HG03097 (cell line): ENCODE measurements around the gene RBBP5.

Experiments
- ATAC-seq: cut with Tn5 transposase; IDR thresholded peaks from one replicate; pipeline ENCODE4 v1.9.1; 2021; ENCODE audit not compliant: unreplicated experiment, low FRiP score

Gene RBBP5

DNA sequence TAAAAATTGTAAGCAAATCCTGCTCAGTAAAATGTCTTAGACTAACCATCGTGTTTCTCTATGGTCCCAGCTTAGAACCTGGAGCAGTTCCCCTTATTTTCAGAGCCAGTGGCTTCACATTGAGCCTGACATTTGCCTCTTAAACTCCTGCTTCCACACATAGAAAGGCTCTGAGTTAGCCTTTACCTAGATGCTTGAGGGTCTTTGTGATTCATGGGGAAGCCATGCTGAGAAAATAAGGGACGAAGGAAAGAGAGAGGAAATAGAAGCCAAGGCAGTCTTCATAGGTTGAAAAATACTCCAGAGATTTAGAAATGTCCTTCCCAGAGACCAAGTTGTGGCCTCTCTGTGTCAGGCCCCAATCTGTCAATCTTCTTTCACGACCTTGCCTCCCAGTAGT lies 16.1 kb upstream of the RBBP5 start:
- no peak for ATAC-seq

DNA sequence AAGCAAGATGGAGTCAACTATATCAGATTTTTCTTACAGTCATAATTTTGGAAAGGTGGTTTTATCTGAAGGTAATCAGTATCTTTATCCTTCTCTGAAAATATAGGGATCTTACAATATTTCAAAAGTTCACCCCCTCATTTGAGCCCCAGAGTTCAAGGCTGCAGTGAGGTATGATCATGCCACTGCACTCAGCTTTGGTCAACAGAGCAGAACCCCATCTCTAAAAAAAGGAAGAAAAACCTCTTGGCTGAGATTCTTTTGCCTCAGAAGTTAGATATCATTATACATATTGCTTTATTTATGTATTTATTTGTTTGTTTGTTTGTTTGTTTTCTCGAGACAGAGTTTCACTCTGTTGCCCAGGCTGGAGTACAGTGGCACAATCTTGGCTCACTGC lies 11.5 kb upstream of the RBBP5 start:
- ATAC-seq = no peak

DNA sequence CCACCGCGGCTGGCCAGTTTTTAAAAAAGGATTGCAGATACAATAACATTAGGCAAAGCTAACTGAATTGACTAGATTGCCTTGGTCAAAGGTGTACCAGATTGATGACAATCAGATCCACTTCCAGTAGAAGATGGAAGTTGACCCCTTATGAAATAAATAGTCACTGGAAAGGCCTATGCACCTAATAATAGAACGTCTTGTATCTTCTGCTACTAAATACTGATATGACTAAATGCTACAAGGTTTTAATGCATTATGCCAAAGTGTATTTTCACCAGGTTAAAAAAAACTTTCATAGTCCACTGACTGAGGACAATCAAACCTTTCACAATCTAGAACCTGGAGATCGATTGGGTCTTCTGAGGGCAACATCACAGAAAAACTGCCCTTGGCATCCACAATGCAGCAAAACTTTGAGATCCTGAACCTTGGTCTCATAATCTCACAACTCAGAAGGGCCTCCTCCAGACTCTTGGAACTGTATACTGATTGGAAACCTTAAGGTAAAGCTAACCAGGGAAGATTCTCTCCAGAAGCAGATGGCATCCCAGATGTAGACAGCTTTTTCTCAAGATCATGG lies 7.8 kb upstream of the RBBP5 start:
- no peak for ATAC-seq

DNA sequence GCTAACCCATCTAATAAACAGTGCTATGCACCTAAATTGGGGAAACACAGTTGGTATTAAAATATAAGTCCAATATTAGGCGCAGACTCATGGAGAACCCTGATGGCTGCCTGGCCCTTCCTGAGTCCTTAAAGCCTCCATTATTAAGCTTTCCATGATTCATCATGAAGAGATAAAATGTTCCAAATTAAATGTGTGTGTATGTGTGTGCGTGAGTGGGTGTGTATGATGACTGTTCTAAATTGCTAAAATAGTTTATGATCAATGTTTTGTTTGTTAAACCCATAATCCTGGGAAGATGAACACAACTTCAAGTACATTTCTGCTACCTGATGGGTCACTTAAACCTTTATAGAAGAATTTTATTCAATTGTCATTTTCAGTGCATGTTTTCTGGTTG lies 6.3 kb upstream of the RBBP5 start:
- no peak for ATAC-seq

DNA sequence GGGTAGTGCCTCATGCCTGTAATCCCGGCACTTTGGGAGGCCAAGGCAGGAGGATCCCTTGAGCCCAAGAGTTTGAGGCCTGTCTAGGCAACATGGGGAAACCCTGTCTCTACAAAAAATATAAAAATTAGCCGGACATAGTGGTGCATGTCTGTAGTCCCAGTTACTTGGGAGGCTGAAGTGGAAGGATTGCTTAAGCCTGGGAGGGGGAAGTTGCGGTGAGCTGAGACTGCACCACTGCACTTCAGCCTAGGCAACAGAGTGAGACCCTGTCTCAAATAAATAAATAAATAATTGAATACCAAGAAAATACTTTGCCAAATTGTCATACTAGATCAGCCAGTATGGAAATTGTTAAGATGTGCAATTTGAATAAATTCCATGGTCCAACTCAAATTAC lies 5.9 kb upstream of the RBBP5 start:
- no peak for ATAC-seq

DNA sequence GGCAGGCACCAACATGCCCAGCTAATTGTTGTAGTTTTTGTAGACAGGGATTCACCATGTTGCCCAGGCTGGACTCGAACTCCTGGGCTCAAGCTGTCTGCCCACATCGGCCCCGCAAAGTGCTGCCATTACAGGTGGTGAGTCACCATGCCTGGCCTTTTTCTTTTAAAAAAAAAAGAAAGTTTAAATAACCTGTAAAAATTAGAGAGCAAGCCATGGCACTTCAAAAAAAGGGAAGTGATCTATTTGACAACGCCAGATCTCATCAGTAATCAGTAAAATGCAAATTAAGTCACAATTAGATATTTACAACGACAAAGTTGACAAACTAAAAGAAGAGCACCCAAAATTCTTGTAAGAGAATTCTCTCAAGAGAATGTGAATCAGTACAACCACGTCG lies 2.9 kb upstream of the RBBP5 start:
- ATAC-seq = no peak

DNA sequence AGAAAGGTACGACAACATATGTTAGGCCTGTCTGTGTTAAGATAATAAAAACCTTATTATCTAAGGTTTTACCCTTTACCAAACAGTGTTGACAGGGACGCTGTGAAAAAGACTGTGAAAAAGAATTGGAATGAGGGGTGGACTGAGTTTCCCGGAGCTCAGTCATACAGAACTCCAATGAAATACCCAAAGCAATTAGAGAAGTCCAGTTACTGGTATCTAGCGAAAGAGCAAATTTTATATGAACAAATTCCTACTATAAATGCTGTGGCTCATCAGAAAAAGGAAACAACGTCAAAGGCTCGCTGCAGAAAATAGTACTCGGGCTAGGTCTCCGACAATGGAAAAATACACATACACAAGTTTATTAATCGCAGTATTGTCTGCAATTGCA lies 708 bp upstream of the RBBP5 start:
- no peak for ATAC-seq

DNA sequence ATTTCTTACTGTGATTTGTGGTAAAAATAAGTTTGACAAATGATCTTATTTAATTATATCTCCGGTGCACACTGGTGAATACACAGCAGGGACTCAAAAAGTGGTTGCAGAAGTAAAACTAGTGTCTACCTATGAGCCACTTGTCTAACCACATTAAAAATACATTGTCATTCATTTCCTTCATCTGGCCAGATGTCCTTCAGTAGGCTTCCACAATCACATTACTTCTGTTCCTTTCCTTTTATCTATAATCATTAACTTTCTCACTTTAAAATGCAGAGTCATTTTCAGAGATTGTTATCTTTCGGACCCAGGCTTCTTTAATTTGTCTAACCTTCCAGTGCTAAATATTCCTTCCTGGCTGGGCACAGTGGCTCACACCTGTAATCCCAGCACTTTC lies 3.0 kb downstream of the RBBP5 start:
- ATAC-seq = no peak

DNA sequence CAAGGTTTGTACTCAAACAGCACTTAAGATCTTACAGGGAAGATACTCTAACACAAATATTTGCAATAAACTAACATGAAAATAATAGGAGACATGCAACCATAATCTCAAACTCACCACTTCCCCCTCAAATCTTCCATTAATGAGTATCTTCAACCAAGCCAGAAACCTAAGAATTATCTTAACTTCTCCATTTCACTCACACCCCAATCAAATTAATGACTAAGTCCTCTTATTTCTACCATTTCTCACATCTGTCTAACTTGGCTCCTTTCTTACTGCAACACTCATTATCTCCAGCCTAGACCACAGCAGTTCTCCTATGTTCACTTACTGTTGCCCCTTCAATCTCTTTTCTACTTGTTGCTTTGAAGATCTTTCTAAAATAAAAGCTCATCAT lies 10.4 kb downstream of the RBBP5 start:
- no peak for ATAC-seq

DNA sequence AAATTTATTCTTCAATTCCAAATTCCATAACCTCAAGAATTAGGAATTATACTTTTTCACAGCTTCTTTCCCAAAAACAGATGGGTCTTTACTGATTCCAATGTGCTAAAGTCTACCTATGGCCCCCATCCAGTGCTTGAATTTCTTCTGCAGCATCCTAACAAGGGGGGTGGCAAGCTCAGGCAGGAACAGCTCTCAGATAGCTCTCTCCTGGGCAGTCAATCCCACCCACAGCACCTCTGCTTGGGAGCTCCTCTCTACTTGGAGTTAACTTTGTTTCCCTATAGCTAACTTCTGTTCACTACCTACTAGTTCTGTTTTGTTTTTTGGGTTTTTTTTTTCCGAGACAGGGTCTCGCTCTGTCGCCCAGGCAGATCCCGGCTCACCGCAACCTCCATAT lies 12.1 kb downstream of the RBBP5 start:
- ATAC-seq = no peak

DNA sequence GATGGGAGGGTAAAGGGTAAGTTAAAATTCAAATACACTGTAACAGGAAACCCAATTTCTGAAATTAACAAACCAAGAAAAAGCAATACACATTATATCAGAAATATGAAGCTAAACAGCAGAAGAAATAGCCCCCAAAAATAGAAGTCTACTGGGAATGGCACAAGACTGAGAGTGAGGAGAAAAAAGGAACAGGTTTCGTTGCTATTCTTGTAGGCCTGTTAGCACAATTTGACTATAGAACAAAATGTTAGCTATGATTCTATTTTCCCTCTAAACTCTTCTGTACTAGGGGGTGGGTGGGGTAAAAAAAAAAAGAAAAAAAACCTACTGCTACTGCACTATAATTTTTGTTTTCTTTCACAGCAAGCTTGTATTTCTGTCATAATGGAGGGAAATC lies 12.5 kb downstream of the RBBP5 start:
- no peak for ATAC-seq

DNA sequence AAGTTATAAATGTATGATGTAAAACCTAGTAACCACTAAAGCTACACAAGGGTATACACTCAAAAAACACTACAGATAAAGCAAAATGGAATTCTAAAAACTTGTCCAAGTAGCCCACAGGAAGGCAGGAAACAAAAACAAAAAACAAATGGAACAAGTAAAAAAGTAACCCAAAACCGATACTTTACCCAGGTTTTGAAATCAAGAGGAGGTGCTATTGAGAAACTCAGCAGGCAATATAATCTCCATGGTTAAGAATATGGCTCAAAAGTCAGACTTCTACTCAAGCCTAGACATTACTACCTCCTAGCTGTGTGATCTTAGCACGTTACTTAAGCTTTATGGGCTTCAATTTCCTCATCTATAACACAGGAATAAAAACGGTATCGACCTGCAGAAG lies 13.3 kb downstream of the RBBP5 start:
- ATAC-seq = no peak

DNA sequence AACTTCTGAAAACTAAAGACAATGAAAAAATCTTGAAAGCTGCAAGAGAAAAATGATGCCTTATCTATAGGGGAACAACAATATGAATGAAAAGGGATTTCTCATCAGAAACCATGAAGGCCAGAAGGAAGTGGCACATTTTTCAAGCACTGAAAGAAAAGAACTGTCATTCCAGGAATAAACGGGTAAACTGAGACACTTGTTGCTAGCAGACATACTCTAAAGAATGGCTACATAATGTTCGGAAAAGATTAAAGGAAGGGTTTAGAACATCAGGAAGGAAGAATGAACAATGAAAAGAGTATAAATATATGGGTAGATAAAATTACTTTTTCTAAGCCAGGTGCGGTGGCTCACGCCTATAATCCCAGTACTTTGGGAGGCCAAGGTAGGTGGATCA lies 14.5 kb downstream of the RBBP5 start:
- ATAC-seq = no peak

DNA sequence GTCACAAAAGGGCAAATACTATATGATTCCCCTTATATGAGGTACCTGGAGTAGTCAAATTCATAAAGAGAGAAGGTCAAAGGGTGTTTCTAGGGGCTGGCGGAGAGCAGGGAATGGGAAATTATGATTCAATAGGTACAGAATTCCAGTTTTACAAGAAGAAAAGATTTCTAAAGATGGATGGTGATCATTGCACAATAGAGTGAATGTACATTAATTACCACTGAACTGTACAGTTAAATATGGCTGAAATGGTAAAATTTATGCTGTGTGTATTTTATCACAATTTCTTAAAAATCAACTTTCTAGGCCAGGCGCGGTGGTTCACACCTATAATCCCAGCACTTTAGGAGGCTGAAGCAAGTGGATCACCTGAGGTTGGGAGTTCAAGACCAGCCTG lies 19.4 kb downstream of the RBBP5 start:
- ATAC-seq = no peak

DNA sequence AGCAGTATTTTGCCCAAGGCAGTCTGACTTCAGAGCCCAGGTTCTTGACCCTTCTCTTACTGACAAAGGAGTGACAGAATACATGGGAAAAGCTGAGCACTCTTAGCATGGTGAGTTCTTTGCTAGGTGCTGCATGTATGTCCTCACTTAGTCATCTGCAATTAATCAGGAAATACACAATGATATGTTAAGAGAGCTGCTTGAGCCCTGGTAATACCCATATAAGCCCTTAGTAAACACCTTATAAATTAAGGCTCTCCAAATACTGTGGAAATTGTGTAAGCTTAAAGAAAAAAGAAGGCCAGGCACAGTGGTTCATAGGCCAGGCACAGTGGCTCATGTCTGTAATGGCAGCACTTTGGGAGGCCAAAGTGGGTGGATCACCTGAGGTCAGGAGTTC lies 23.5 kb downstream of the RBBP5 start:
- no peak for ATAC-seq

DNA sequence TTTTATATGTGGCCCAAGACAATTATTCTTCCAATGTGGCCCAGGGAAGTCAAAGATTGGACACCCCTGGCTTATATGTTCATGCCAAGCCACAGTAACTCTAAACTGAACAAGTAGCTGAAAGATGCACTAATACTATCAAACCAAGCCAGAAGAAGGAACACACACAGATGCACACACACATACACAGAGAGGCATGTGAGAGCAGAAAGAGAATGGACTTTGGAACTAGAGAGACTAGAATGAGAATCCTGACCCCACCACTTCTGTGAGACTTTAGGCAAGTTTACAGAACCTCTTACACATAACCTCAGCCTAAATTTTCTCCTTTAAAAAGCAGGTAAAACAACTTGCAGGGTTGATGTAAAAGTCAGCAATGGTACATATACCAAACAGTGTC lies 26.4 kb downstream of the RBBP5 start:
- no peak for ATAC-seq

DNA sequence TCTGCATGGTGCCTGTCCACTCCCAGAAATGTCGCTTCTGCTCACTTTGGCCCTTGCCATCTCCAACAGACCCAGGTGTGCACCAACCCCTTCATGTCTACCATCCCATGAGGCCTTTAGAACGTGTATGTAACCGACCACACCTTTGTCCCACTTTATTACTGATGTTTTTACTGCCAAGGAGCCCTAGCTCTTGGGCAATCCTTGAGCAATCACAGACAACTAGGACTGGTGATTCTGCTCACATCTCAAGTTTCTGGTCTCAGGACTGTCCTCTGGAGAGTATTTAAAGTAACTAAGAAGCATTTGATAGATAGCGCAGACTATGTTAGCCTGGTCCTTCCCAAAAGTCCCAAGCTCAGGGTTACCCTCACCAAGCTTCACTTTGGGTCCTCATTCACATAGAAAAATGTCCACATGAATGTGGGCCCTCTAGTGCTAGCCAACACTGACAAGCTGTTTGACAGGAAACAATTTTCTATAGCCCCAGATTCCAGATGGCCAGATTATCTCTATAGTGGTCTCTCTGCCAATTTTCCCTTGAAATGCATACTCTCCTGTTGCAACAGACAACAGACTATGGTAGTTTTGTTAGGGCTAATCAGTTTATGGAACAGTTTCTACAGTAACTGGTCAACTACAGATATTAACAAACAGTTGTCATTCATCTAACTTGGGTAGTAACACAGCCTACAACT lies 30.6 kb downstream of the RBBP5 start:
- ATAC-seq = no peak

DNA sequence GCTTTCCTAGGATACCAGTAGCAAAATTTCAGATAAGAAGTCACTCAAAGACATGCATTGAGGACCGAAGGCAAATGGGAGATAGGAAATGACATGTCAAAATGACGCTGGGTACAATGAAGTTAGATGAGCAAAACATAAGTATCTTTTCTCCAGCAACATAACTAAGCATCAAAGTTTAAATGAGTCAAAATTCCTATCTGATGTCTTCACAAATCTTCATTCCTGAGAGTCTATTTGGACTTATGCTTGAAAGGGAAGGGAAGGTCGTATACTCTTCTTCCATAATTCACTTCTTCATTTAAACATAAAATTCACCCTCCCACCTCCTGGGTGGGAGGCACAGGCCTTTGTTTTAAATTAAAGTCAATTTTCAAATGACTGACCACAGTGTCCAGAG lies 33.4 kb downstream of the RBBP5 start:
- no peak for ATAC-seq

DNA sequence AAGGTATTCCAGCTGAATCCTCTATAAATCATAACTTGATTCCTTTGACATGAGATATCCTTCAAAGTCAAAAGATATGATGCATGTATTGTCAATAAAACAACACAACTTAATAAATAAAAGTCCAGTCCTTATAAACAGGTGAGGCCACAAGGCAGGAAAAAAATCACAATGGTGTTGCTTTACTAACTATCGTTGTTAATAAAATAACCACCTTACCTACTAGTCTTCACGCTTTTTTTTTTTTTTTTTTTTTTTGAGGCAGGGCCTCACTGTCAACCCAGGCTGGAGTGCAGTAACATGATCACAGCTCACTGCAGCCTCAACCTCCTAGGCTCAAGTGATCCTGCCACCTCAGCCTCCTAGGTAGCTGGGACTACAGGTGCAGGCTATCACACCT lies 37.4 kb downstream of the RBBP5 start, which contains the start of gene TMEM81:
Gene TMEM81 (minus strand): TSS at position 101 of the 400 bp plus-strand sequence. CDS start 140 bp downstream, outside the sequence.
- no peak for ATAC-seq

DNA sequence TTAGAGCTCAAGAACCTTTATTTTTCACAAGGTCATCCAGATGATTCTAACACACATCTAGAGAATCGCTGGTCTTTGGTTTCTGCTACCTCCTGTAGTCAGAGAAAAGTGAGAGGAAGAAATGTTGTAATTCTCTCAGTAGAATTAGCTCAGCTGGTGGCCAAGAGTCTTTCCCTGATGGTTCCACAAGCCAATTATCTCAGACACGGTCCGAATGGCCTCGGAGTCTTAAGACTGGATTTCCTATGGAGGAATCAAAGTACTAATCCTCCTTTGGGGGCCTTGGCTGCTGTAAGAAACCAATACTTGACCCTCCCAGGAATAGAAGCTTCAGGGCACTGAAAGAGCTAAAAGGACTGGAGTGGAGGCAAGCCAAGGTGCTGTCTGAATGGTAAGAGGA lies 39.3 kb downstream of the RBBP5 start:
- no peak for ATAC-seq

DNA sequence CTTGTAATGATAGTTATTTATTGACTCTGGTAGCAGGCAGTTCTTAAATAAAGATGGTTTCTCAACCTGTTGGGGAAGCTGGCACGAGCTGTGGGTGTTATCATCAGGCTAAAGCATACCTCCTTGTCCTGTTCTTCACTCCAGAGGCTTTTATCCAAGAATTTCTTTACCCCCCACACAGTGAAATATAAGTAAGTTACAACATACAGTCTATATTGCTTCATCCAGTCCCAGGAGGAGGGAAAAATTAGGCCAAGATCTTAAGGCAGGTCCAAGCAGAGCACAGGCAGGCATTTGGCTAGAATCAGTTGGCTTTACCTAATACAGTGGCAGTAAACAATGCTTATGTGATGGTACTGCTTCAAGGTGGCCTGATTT lies 43.9 kb downstream of the RBBP5 start:
- ATAC-seq = no peak

DNA sequence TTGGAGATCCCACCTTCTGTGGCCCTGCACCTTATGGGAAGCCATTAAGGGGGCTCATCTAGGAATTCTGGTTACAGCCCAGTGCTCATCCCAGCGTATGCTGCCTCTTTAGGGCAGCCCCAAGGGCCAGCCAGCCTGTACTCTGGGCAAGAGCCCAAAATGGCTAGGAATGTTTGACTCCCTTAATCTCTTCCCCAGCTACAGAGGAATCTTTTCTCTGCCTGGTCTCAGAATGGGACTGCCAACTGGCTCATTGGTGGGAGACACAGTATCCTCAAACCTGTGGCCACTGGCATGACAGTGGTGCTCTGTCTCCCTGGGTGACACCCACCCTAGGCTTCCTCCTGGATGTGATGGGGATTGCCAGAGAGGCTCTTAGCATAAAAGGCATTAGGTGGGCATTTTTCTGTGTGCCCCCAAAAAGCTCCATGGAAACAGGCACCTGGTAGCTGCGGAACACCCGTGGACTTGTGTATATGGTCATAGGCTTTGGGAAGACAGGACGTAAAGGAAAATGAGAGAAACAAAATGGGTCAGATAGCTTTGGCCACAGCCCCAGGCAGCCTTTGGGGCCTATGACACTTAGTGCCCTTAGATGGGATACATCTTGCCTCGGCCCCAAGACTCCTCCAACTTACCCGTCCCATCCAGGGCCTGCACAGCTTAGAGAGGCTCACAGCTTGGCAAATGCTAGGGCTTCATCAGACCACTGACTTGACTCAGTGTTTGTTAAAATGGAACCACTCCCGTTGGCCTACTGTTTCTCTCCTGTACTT lies 44.4 kb downstream of the RBBP5 start:
- no peak for ATAC-seq
